Measurements from ENCODE around the gene KATNAL2. TPM values are rescaled to one million over a fixed set of nuclear protein-coding genes. Genes with fewer than 3 reads are reported as not detected.

KATNAL2 gene
- total RNA-seq, 1 experiment from 2014 or later = 21.7 TPM

GRCh38 chr18:46883180-46883579 is 34.2 kb upstream of the KATNAL2 start:
- Histone ChIP-seq H3T11ph (ENCODE audit: low read length) (no peak overlapping the region), H2BK5ac (ENCODE audit: insufficient read length, low read length) (no peak overlapping the region), H2AK5ac (ENCODE audit: insufficient read length, low read length) (no peak overlapping the region), H2BK12ac (ENCODE audit: insufficient read length, low read depth, low read length) (no peak overlapping the region), H3K9me3 (ENCODE audit: control insufficient read depth, low read depth, low read length) (peaks cover 10% of the 10 kb centered on the region), H2AFZ (ENCODE audit: low read length) (no peak overlapping the region), H3K27ac (ENCODE audit: insufficient read length, low read depth, low read length) (no peak overlapping the region), H3K4ac (ENCODE audit: low read depth, low read length) (no peak overlapping the region), H4K8ac (replicated peaks; ENCODE audit: insufficient read length, low read depth, low read length) (no peak overlapping the region), H3K9ac (ENCODE audit: extremely low read depth, insufficient read length, low read length) (no peak overlapping the region), H3K27me3 (ENCODE audit: insufficient read depth, low read length) (no peaks in the 10 kb centered on the region), H3K18ac (ENCODE audit: insufficient read length, low read depth, low read length) (no peak overlapping the region), H3K4me1 (ENCODE audit: insufficient read depth, low read length) (no peaks in the 10 kb centered on the region), H4K5ac (ENCODE audit: insufficient read length, low read depth, low read length) (no peak overlapping the region), H2BK20ac (ENCODE audit: low read depth, low read length, poor library complexity, severe bottlenecking) (no peak overlapping the region), H3K23ac (ENCODE audit: insufficient read length, low read depth, low read length) (no peak overlapping the region), H2BK120ac (ENCODE audit: low read depth, low read length, poor library complexity, severe bottlenecking) (no peak overlapping the region), H3K23me2 (ENCODE audit: insufficient read length, low read depth, low read length, poor library complexity, severe bottlenecking) (no peaks in the 10 kb centered on the region), H3K79me2 (ENCODE audit: insufficient read depth, low read length) (peaks cover 8% of the 10 kb centered on the region; the same call in 1 of the 2 replicates), H4K91ac (ENCODE audit: insufficient read length, low read depth, low read length) (no peak overlapping the region), H3K14ac (ENCODE audit: insufficient read depth, low read length) (no peak overlapping the region), H4K20me1 (ENCODE audit: control insufficient read depth, insufficient read depth, insufficient read length) (no peaks in the 10 kb centered on the region), H2BK15ac (ENCODE audit: low read depth, low read length) (no peak overlapping the region), H3K79me1 (ENCODE audit: insufficient read depth, low read depth, low read length, poor library complexity, severe bottlenecking) (no peaks in the 10 kb centered on the region), H3K56ac (ENCODE audit: insufficient read length, low read depth, low read length) (no peak overlapping the region), H3K4me2 (ENCODE audit: insufficient read depth, insufficient read length, low read length) (no peak overlapping the region)
- DNase-seq = no peak
- Mint-ChIP-seq H3K4me1 (peaks cover 4% of the 10 kb centered on the region in 2 experiments; a peak in 3 of 4 replicates), H3K4me3 (no peak overlapping the region), H3K27me3 (ENCODE audit: low read depth) (no peaks in the 10 kb centered on the region), H3K9me3 (peaks cover 31 to 34% of the 10 kb centered on the region in 2 experiments), H3K36me3 (ENCODE audit: insufficient read depth in 1 of 3, low read depth in 3 of 3) (peaks cover 47 to 58% (median 48%) of the 10 kb centered on the region in 3 experiments), H3K27ac (0 out of 7 replicates have a peak overlapping the region, but pooled peaks of 1 of the 3 experiments have one; percentile 64)
- WGBS (ENCODE audit: extremely low coverage, insufficient read length, low lambda C conversion rate) = no CpG with 5 or more reads among the region's 4 CpGs
- no peak for TF ChIP-seq CTCF (conservative IDR thresholded peaks at IDR 0.05)
